Measurements from ENCODE around the gene OXSR1.

Gene OXSR1

GRCh38 chr3:38247366-38248035 is 82.2 kb downstream of the OXSR1 start:
- no peak overlapping the region for H2BK5ac ChIP-seq (ENCODE audit: low read depth, low read length, poor library complexity)
- no peak overlapping the region for H3K23ac ChIP-seq (ENCODE audit: low read length)
- no peak overlapping the region for H3K27ac ChIP-seq (ENCODE audit: low read depth, low read length)
- no peak overlapping the region for H3K9ac ChIP-seq (ENCODE audit: low read length)
- H3K79me1 ChIP-seq (ENCODE audit: low read length), result no peaks in the 10 kb centered on the region
- H4K12ac ChIP-seq (ENCODE audit: low read depth, low read length), result no peak overlapping the region
- no peak overlapping the region for H2AFZ ChIP-seq (ENCODE audit: insufficient read depth, low read length, poor library complexity)
- peak in 1 of 2 donors; percentile 22 for DNase-seq
- no peak overlapping the region for H2BK120ac ChIP-seq (ENCODE audit: insufficient read depth, low read length, poor library complexity)
- no peaks in the 10 kb centered on the region for H3K9me3 ChIP-seq (ENCODE audit: insufficient read depth, low read depth, low read length)
- H4K91ac ChIP-seq (ENCODE audit: low read depth, low read length), result no peak overlapping the region
- H3K4me1 ChIP-seq (ENCODE audit: control insufficient read depth in 1 of 2, insufficient read depth in 2 of 2, low read length in 2 of 2), result no peaks in the 10 kb centered on the region
- no peak overlapping the region for H2BK12ac ChIP-seq (ENCODE audit: low read length)
- H3K18ac ChIP-seq (ENCODE audit: low read length), result no peak overlapping the region
- no peak overlapping the region for H3K14ac ChIP-seq (ENCODE audit: low read length)
- H3K79me2 ChIP-seq (ENCODE audit: control insufficient read depth, insufficient read depth, low read length, poor library complexity), result no peaks in the 10 kb centered on the region
- H3K36me3 ChIP-seq (ENCODE audit: control insufficient read depth in 1 of 2, insufficient read depth in 2 of 2, low read length in 2 of 2), result peaks cover 7 to 13% of the 10 kb centered on the region in 2 experiments
- H3K27me3 ChIP-seq (ENCODE audit: insufficient read depth, low read length), result no peaks in the 10 kb centered on the region
- H2AK5ac ChIP-seq (ENCODE audit: low read length), result no peak overlapping the region
- H3K4me2 ChIP-seq (ENCODE audit: low read length), result no peak overlapping the region
- no peak overlapping the region for H3K4me3 ChIP-seq (ENCODE audit: low read depth, low read length)
- H4K8ac ChIP-seq (ENCODE audit: low read depth, low read length), result no peak overlapping the region
- no peak overlapping the region for H3K4ac ChIP-seq (ENCODE audit: low read depth, low read length)

GRCh38 chr3:38250198-38250597 is 84.9 kb downstream of the OXSR1 start:
- H4K8ac ChIP-seq (ENCODE audit: low read depth, low read length), result no peak overlapping the region
- H3K9ac ChIP-seq (ENCODE audit: low read length), result no peak overlapping the region
- WGBS (ENCODE audit: extremely low coverage, insufficient coverage, insufficient read length), result no CpG with 5 or more reads among the region's 2 CpGs
- no peak for DNase-seq
- no peak overlapping the region for H3K4me2 ChIP-seq (ENCODE audit: low read length)
- H3K4me1 ChIP-seq (ENCODE audit: control insufficient read depth in 1 of 2, insufficient read depth in 2 of 2, low read length in 2 of 2), result no peaks in the 10 kb centered on the region
- no peak overlapping the region for H2BK120ac ChIP-seq (ENCODE audit: insufficient read depth, low read length, poor library complexity)
- H2BK12ac ChIP-seq (ENCODE audit: low read length), result no peak overlapping the region
- H2BK5ac ChIP-seq (ENCODE audit: low read depth, low read length, poor library complexity), result no peak overlapping the region
- no peaks in the 10 kb centered on the region for H3K27me3 ChIP-seq (ENCODE audit: insufficient read depth, low read length)
- no peak overlapping the region for H3K4me3 ChIP-seq (ENCODE audit: low read depth, low read length)
- no peak overlapping the region for H2AK5ac ChIP-seq (ENCODE audit: low read length)
- no peaks in the 10 kb centered on the region for H3K9me3 ChIP-seq (ENCODE audit: insufficient read depth, low read depth, low read length)
- H3K14ac ChIP-seq (ENCODE audit: low read length), result no peak overlapping the region
- H3K18ac ChIP-seq (ENCODE audit: low read length), result no peak overlapping the region
- H4K91ac ChIP-seq (ENCODE audit: low read depth, low read length), result no peak overlapping the region
- H3K27ac ChIP-seq (ENCODE audit: low read depth, low read length), result no peak overlapping the region
- H3K36me3 ChIP-seq (ENCODE audit: control insufficient read depth in 1 of 2, insufficient read depth in 2 of 2, low read length in 2 of 2), result peaks cover 16 to 33% of the 10 kb centered on the region in 2 experiments
- no peak overlapping the region for H3K23ac ChIP-seq (ENCODE audit: low read length)
- no peak overlapping the region for H3K4ac ChIP-seq (ENCODE audit: low read depth, low read length)
- no peaks in the 10 kb centered on the region for H3K79me1 ChIP-seq (ENCODE audit: low read length)
- H4K12ac ChIP-seq (ENCODE audit: low read depth, low read length), result no peak overlapping the region
- no peaks in the 10 kb centered on the region for H3K79me2 ChIP-seq (ENCODE audit: control insufficient read depth, insufficient read depth, low read length, poor library complexity)
- no peak overlapping the region for H2AFZ ChIP-seq (ENCODE audit: insufficient read depth, low read length, poor library complexity)

GRCh38 chr3:38251197-38251596 is 85.9 kb downstream of the OXSR1 start:
- Histone ChIP-seq H2BK5ac (ENCODE audit: low read depth, low read length, poor library complexity) (no peak overlapping the region), H3K4me1 (ENCODE audit: control insufficient read depth in 1 of 2, insufficient read depth in 2 of 2, low read length in 2 of 2) (no peaks in the 10 kb centered on the region), H3K27ac (ENCODE audit: low read depth, low read length) (no peak overlapping the region), H3K9ac (ENCODE audit: low read length) (no peak overlapping the region), H4K12ac (ENCODE audit: low read depth, low read length) (no peak overlapping the region), H3K4ac (ENCODE audit: low read depth, low read length) (no peak overlapping the region), H3K14ac (ENCODE audit: low read length) (no peak overlapping the region), H2BK120ac (ENCODE audit: insufficient read depth, low read length, poor library complexity) (no peak overlapping the region), H2AK5ac (ENCODE audit: low read length) (no peak overlapping the region), H3K79me2 (ENCODE audit: control insufficient read depth, insufficient read depth, low read length, poor library complexity) (no peaks in the 10 kb centered on the region), H4K8ac (ENCODE audit: low read depth, low read length) (no peak overlapping the region), H3K18ac (ENCODE audit: low read length) (no peak overlapping the region), H2BK12ac (ENCODE audit: low read length) (no peak overlapping the region), H3K23ac (ENCODE audit: low read length) (no peak overlapping the region), H3K4me3 (ENCODE audit: low read depth, low read length) (no peak overlapping the region), H3K27me3 (ENCODE audit: insufficient read depth, low read length) (no peaks in the 10 kb centered on the region), H4K91ac (ENCODE audit: low read depth, low read length) (no peak overlapping the region), H2AFZ (ENCODE audit: insufficient read depth, low read length, poor library complexity) (no peak overlapping the region), H3K9me3 (ENCODE audit: insufficient read depth, low read depth, low read length) (no peaks in the 10 kb centered on the region), H3K36me3 (ENCODE audit: control insufficient read depth in 1 of 2, insufficient read depth in 2 of 2, low read length in 2 of 2) (peaks cover 14 to 30% of the 10 kb centered on the region in 2 experiments), H3K4me2 (ENCODE audit: low read length) (no peak overlapping the region), H3K79me1 (ENCODE audit: low read length) (no peaks in the 10 kb centered on the region)
- WGBS (ENCODE audit: extremely low coverage, insufficient coverage, insufficient read length), result no CpG with 5 or more reads among the region's 4 CpGs
- no peak for DNase-seq

DNA sequence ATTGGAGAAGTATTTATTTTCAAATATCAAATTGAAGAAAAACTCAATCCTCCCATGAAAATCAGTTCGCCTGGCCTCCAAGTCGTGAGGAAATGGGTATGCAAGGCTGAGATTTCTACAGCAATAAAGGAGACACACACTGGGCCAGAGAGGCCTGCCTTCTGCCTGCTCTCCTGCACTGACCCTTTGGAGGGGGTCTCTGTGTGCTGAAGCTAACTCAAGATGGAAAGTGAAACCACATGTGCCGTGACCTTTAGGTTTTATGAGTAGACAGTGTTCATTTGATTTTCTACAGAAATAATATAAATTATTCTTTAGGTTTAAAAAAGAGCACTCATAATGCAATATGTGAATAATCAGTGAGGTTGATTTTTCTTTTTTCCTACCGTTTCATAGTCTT is 88.4 kb downstream of the OXSR1 start:
- Histone ChIP-seq H2AFZ (ENCODE audit: insufficient read depth, low read length, poor library complexity) (no peak overlapping the region), H3K9ac (ENCODE audit: low read length) (no peak overlapping the region), H3K36me3 (ENCODE audit: control insufficient read depth in 1 of 2, insufficient read depth in 2 of 2, low read length in 2 of 2) (peaks cover 14 to 30% of the 10 kb centered on the region in 2 experiments), H3K14ac (ENCODE audit: low read length) (no peak overlapping the region), H3K4me2 (ENCODE audit: low read length) (no peak overlapping the region), H3K9me3 (ENCODE audit: insufficient read depth, low read depth, low read length) (no peaks in the 10 kb centered on the region), H2BK12ac (ENCODE audit: low read length) (no peak overlapping the region), H3K27me3 (ENCODE audit: insufficient read depth, low read length) (no peaks in the 10 kb centered on the region), H2BK5ac (ENCODE audit: low read depth, low read length, poor library complexity) (no peak overlapping the region), H3K27ac (ENCODE audit: low read depth, low read length) (no peak overlapping the region), H3K18ac (ENCODE audit: low read length) (no peak overlapping the region), H3K79me1 (ENCODE audit: low read length) (no peaks in the 10 kb centered on the region), H4K91ac (ENCODE audit: low read depth, low read length) (no peak overlapping the region), H3K79me2 (ENCODE audit: control insufficient read depth, insufficient read depth, low read length, poor library complexity) (no peaks in the 10 kb centered on the region), H4K12ac (ENCODE audit: low read depth, low read length) (no peak overlapping the region), H2BK120ac (ENCODE audit: insufficient read depth, low read length, poor library complexity) (no peak overlapping the region), H3K23ac (ENCODE audit: low read length) (no peak overlapping the region), H3K4me1 (ENCODE audit: control insufficient read depth in 1 of 2, insufficient read depth in 2 of 2, low read length in 2 of 2) (no peaks in the 10 kb centered on the region), H2AK5ac (ENCODE audit: low read length) (no peak overlapping the region), H3K4ac (ENCODE audit: low read depth, low read length) (no peak overlapping the region), H4K8ac (ENCODE audit: low read depth, low read length) (no peak overlapping the region), H3K4me3 (ENCODE audit: low read depth, low read length) (no peak overlapping the region)
- WGBS (ENCODE audit: extremely low coverage, insufficient coverage, insufficient read length), result no CpG with 5 or more reads among the region's 4 CpGs
- DNase-seq, result no peak

Measured in trophoblast cell (in vitro differentiated cells and primary cell).